OCI-LY3 (cell line): ENCODE results near the gene PTPRN2.

Experiments used
- H2AFZ ChIP-seq: fragments of 200-600, 300-600 bp; shearing (Covaris generic); 2 replicates; pipeline ENCODE4 v1.6.0; 2014; ENCODE audit warnings: antibody characterized with exemption, low read depth, low read length
- H3K27ac ChIP-seq: fragments of 200-600, 300-600 bp; sonication (generic); 2 replicates; pipeline ENCODE4 v1.5.1; 2014; ENCODE audit warnings: mild to moderate bottlenecking, low read length, moderate library complexity, mixed read lengths
- H3K27me3 ChIP-seq: fragments of 200-600, 300-600 bp; sonication (generic); 2 replicates; pipeline ENCODE4 v1.6.1; 2014; ENCODE audit warnings: low read depth, low read length, mixed read lengths
- H3K36me3 ChIP-seq: fragments of 200-600, 300-600 bp; sonication (generic); replicated peaks from 2 replicates; pipeline ENCODE3; 2014; ENCODE audit warnings: low read depth, low read length, mixed read lengths
- H3K4me1 ChIP-seq: fragments of 300-600, 200-600 bp; sonication (generic); 2 replicates; pipeline ENCODE4 v1.6.1; 2014; ENCODE audit warnings: low read length, mixed read lengths
- H3K4me2 ChIP-seq: fragments of 200-600, 300-600 bp; sonication (generic); 2 replicates; pipeline ENCODE4 v1.6.1; 2014; ENCODE audit warnings: low read length, mixed read lengths
- H3K4me3 ChIP-seq: fragments of 300-600, 200-600 bp; sonication (generic); 2 replicates; pipeline ENCODE4 v1.5.1; 2014; ENCODE audit warnings: antibody characterized with exemption, mild to moderate bottlenecking, low read length, moderate library complexity
- H3K79me2 ChIP-seq: fragments of 300-600, 200-600 bp; shearing (Covaris generic); 2 replicates; pipeline ENCODE4 v1.6.1; 2014; ENCODE audit warnings: mild to moderate bottlenecking, low read length, mixed read lengths
- H3K9ac ChIP-seq: fragments of 300-600, 200-600 bp; shearing (Covaris generic); 2 replicates; pipeline ENCODE4 v1.6.0; 2014; ENCODE audit warnings: mild to moderate bottlenecking, low read length, moderate library complexity
- H3K9me3 ChIP-seq: fragments of 200-600, 300-600 bp; shearing (Covaris generic); 2 replicates; pipeline ENCODE4 v1.6.1; 2014; ENCODE audit warnings: low read length, mixed read lengths; ENCODE audit not compliant: insufficient read depth
- H4K20me1 ChIP-seq: fragments of 200-600, 300-600 bp; sonication (generic); 2 replicates; pipeline ENCODE4 v1.6.1; 2016; ENCODE audit warnings: low read length, mixed read lengths; ENCODE audit not compliant: insufficient read depth
- EZH2phosphoT487 ChIP-seq: fragments of 200-600 bp; shearing (Covaris generic); IDR thresholded peaks from 2 replicates; pipeline ENCODE4 v1.6.1; 2018; ENCODE audit warnings: antibody characterized with exemption, mixed run types, low read depth
- TF ChIP-seq, protein P1 (sequence below): fragments of 200-600, 300-600 bp; sonication (generic); IDR thresholded peaks from 2 replicates; pipeline ENCODE4 v1.5.1; 2014; ENCODE audit warnings: antibody characterized with exemption, low read length, low read depth

The PTPRN2 gene

DNA sequence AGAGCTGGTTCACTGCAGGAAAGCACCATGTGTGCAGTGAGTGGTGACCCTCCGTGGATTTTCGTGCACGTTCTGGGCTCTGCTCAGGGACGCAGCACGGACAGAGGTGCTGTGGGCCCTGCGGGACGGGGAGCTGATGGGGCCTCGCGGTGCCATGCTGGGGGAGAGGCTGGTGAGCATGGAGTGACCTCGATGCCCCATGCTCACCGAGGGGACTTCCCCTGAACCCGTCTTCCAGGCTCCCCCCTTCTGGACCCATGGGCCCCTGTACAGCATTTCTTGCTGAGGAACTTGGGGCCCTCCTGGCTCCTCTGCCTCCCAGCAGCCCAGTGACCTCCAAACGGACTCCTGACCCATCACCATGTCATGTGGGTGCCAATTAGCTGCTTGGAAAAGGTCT, 997.1 kb downstream of the PTPRN2 start:
- Histone ChIP-seq H3K9ac (no peak overlapping the region), H3K27ac (no peak overlapping the region), H3K79me2 (no peaks in the 10 kb centered on the region), H3K27me3 (no peaks in the 10 kb centered on the region), H3K36me3 (no peaks in the 10 kb centered on the region), H3K4me3 (no peak overlapping the region), H4K20me1 (no peaks in the 10 kb centered on the region), H3K9me3 (no peaks in the 10 kb centered on the region), H2AFZ (no peak overlapping the region), H3K4me1 (no peaks in the 10 kb centered on the region), H3K4me2 (no peak overlapping the region)
- TF ChIP-seq, protein P1, sequence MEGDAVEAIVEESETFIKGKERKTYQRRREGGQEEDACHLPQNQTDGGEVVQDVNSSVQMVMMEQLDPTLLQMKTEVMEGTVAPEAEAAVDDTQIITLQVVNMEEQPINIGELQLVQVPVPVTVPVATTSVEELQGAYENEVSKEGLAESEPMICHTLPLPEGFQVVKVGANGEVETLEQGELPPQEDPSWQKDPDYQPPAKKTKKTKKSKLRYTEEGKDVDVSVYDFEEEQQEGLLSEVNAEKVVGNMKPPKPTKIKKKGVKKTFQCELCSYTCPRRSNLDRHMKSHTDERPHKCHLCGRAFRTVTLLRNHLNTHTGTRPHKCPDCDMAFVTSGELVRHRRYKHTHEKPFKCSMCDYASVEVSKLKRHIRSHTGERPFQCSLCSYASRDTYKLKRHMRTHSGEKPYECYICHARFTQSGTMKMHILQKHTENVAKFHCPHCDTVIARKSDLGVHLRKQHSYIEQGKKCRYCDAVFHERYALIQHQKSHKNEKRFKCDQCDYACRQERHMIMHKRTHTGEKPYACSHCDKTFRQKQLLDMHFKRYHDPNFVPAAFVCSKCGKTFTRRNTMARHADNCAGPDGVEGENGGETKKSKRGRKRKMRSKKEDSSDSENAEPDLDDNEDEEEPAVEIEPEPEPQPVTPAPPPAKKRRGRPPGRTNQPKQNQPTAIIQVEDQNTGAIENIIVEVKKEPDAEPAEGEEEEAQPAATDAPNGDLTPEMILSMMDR: no peak
- TF ChIP-seq EZH2phosphoT487: no peak

DNA sequence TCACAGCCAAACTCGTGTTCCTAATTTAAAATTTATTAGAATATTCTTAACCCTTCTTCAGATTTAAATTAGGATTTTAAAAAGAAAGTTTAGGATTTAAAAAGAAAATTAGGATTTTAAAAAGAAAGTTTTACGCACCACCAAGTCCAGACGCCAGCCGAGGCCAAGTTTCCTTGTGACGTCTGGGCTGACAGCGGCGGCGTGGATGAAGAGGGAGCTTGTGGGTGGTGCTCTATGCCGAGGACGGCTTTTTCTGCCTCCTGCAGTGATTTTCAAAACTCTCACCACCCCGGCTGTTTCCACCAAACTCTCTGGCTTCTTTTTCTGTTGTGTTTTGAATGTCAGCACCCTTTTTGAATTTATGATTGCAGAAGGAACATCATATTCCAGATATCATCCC, 997.9 kb downstream of the PTPRN2 start:
- no peaks in the 10 kb centered on the region for H3K27me3 ChIP-seq

DNA sequence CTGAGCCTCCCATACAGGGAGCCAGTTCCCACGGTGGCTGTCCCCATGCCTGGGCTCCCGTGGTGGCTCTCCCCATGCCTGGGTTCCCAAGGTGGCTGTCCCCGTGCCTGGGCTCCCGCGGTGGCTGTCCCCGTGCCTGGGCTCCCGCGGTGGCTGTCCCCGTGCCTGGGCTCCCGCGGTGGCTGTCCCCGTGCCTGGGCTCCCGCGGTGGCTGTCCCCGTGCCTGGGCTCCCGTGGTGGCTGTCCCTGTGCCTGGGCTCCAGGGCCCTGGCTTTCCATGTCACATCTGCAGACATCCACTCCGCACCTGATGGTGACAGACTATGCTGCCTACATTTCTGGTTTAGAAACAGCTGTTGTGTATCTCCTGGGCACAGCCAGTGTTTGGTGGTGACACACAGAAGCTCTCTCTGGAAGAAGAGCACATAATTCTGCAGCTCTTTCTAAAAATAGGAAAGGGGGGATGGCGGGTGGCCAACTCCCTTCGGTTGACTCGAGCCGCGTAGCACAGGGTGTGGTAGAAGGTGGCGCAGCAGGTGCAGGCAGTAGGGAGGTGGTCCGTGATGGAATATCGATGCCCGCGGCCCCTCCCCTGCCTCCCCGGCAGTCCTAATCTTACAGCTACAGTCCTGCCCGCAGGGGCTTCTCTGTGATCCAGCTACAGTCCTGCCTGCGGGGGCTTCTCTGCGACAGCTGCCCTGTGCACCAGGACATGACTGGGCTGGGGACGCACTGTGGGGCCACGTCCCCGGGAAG, 999.6 kb downstream of the PTPRN2 start:
- Histone ChIP-seq H2AFZ (no peak overlapping the region), H3K4me2 (no peak overlapping the region), H3K79me2 (no peaks in the 10 kb centered on the region), H3K4me3 (no peak overlapping the region), H4K20me1 (no peaks in the 10 kb centered on the region), H3K36me3 (no peaks in the 10 kb centered on the region), H3K27ac (no peak overlapping the region), H3K9me3 (no peaks in the 10 kb centered on the region), H3K27me3 (no peaks in the 10 kb centered on the region), H3K9ac (no peak overlapping the region), H3K4me1 (no peaks in the 10 kb centered on the region)
- TF ChIP-seq, protein P1: no peak
- TF ChIP-seq EZH2phosphoT487: no peak

More for the DNA sequence above, 997.9 kb downstream of the PTPRN2 start:
- Histone ChIP-seq H2AFZ (no peak overlapping the region), H3K9me3 (no peaks in the 10 kb centered on the region), H3K4me1 (no peaks in the 10 kb centered on the region), H3K27ac (no peak overlapping the region), H3K36me3 (no peaks in the 10 kb centered on the region), H3K4me2 (no peak overlapping the region), H3K9ac (no peak overlapping the region), H4K20me1 (no peaks in the 10 kb centered on the region), H3K4me3 (no peak overlapping the region), H3K79me2 (no peaks in the 10 kb centered on the region)
- TF ChIP-seq, protein P1: no peak
- TF ChIP-seq EZH2phosphoT487: no peak

DNA sequence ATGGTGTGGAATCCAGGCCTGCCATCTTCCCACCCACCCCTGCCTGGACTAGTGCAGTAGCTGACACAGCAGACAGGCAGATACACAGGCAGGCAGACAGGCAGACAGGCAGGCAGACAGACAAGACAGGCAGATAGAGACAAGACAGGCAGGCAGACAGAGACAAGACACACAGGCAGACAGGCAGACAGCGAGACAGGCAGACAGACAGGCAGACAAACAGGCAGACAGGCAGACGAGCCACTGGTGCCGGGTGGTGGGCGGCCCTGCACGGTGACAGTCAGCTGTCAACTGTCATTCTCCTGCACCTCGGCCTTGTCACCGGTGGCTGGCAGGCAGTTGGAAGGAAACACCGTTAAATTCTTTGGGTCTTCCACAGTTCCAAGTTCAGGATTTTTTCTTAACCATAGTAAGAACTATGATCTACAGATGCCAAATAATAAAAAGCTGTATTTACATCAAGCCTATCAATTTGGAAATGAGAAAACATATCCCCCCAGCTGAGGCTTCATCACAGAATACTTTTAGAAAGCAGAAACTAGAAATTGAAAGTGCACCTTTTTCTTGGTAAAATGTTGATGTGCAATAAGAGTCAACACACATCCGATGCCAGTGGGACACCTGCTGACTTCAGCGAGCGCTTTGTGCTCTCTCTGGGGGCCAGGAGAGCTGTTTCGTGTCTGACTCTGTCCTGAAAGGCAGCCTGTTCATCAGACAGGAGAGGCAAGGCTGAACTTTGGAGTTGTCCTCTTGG, 1000.4 kb downstream of the PTPRN2 start:
- Histone ChIP-seq H4K20me1 (no peaks in the 10 kb centered on the region), H3K4me3 (no peak overlapping the region), H3K9me3 (no peaks in the 10 kb centered on the region), H3K4me1 (no peaks in the 10 kb centered on the region), H3K9ac (no peak overlapping the region), H3K36me3 (no peaks in the 10 kb centered on the region), H3K27me3 (no peaks in the 10 kb centered on the region), H3K4me2 (no peak overlapping the region), H2AFZ (no peak overlapping the region), H3K79me2 (no peaks in the 10 kb centered on the region), H3K27ac (no peak overlapping the region)
- TF ChIP-seq, protein P1: no peak
- TF ChIP-seq EZH2phosphoT487: no peak
